Stimulated activated CD4-positive, alpha-beta T cell treated with anti-CD3 and anti-CD28 coated beads, Interleukin-12 subunit alpha, Interleukin-12 subunit beta, amount 100 ng/mL, for 4 hours (primary cell): ENCODE data around the gene FHOD3.
"Not testable (repeated sequence)": the region's sequence is repeated elsewhere in the genome, so short reads cannot be mapped to it uniquely, and the experiment has no call there.

ENCODE experiments used
- DNase-seq: peaks from one replicate; pipeline ENCODE4 v3.0.0-alpha.2; 2020

FHOD3 gene

DNA sequence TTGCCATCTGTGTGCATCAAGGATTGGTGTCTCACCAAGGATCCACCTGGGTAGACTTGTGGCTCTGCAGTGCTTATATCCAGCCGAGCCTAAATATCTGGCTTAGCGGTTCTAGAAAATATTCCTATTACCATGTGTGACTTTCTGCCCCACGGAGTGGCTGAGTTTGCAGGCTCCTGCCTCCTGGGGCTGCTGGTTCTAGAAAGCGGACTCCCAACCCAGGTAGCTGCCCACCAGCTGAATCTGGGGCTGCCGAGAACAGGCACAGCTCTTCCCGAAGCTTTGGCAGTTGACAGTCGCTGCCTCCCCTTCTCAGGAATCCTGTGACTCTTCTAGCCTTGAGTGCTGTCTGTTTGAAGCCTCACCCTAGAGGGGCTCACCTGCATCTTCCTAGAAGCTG is 426.7 kb downstream of the FHOD3 start:
- no peak for DNase-seq

DNA sequence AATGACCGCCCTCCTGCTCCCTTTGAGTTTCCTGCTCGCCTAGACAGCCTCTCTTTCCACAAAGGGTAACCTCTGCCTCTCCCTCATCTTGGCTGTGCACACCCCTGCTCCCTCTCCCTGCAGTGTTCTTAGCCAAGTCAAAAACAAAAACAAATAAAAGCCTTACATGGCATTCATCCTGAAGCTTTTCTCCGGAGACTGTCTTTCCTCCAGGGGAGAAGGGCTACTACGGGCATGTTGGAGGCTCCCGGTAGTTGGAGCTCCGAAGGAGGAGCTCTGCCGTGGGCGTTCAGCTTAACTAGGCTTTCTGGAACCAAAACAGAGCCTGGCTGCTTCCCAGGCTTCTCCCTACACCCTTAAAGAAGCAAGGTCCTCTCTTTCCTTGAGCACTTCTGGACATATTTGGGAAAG is 427.1 kb downstream of the FHOD3 start:
- DNase-seq, result no peak

- no peak for DNase-seq
Measured at GRCh38 chr18:36728345-36728744, 430.8 kb downstream of the FHOD3 start.

GRCh38 chr18:36729197-36729596 is 431.7 kb downstream of the FHOD3 start:
- DNase-seq, result no peak

DNA sequence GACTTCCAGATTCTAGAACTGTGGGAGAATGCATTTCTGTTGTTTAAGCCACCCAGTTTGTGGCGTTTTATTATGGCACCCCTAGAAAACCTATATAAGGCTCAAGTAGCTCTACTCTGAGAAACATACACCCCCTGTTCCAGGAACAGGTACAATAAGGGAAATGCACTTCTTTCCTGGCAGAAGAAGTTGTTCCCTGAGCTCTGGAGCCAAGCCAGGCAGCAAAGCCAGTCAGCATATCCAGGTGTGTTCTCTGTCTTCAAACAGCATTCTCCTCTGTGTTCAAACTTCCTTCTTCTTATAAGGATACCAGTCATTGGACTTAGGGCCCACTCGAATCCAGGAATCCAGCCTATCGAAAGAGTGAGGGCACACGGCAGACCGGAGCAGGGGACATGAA is 434.8 kb downstream of the FHOD3 start:
- no peak for DNase-seq

- no peak for DNase-seq
Measured at GRCh38 chr18:36733150-36733549, 435.6 kb downstream of the FHOD3 start.

DNA sequence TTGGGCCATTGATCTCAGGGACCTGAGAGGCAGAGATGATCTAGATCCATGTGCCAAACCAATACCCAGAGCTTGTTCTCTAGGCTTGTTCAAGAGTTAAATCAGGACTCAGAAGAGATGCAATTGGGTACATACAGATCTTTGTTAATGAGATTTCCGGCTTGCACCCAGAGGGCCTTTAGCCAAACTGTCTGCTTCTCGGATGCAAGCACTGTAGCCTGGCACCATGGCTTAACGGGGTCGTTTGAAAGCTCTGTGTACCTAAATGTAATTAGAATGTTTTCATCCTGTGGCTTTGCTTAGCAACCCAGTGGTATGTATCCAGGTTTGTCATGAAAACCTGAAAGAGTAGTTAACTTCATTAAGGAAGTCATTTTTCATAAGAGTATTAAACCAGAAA is 437.1 kb downstream of the FHOD3 start:
- no peak for DNase-seq

DNA sequence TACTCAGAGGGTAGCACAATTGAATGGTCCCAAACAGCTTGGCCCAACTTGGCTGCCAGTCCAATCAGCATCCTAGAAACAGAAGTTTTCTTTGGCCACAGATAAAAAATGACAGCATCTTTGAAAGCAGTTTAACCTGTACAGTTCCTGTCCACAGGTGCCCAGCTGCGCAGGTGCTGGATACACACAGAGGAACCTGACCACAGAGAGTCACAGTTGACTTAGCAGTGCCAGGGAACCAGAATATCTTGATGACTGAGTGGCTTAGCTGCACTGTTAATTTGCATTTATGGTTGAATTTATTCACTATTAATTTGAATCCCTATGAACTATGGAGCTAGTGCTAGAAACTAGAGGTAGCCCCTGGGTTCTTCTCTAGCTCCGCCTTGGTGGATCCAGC is 437.6 kb downstream of the FHOD3 start:
- DNase-seq, result no peak

DNA sequence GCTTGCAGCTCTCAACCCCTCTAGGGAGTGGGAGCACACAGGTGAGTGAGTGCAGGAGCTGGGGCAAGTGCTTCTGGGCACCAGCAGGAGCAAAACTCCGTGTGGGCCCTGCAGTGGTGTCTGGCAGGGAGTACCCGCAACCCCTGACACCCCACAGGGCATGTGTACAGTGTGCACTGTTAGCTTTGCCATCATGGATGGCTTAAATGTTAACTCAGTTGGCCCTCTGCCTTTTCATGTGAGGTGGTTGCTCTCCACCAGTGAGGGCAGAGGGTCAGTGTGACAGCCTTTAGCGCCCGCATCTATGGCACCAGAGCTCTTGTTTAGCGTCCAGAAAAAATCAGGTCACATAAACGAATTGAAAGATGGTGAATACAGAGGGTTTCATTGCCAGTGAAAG is 438.6 kb downstream of the FHOD3 start:
- DNase-seq, result no peak

GRCh38 chr18:36737316-36737715 is 439.8 kb downstream of the FHOD3 start:
- no peak for DNase-seq

DNA sequence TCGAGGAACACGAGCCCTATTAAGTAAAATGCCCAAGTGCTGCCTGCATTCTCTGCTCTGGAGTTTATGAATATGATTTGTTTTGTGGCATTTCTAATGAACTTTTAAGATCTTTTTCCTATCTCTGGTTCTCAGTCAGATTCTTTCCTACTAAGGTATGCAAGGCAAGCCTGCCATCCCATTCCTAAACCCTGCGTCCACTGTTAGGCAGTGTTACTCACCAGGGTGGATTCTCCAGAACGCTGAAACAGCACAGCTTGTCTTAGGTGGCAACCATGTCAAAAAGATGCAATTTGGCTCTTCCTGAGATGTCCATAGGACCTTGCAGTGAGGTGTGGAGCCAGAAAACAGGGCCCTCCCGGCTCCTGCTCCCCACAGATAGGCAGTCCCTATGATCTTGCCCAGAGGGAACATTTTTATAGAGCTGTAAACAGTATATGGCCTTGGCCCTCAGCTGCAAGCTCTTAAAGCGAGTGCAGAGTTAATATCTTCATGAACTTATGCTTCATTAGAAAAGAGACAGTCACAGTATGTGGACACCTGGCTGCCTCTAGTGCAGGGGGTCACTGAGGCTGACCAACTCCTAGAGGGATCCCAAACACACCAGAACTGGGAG is 446.9 kb downstream of the FHOD3 start:
- DNase-seq, result no peak

DNA sequence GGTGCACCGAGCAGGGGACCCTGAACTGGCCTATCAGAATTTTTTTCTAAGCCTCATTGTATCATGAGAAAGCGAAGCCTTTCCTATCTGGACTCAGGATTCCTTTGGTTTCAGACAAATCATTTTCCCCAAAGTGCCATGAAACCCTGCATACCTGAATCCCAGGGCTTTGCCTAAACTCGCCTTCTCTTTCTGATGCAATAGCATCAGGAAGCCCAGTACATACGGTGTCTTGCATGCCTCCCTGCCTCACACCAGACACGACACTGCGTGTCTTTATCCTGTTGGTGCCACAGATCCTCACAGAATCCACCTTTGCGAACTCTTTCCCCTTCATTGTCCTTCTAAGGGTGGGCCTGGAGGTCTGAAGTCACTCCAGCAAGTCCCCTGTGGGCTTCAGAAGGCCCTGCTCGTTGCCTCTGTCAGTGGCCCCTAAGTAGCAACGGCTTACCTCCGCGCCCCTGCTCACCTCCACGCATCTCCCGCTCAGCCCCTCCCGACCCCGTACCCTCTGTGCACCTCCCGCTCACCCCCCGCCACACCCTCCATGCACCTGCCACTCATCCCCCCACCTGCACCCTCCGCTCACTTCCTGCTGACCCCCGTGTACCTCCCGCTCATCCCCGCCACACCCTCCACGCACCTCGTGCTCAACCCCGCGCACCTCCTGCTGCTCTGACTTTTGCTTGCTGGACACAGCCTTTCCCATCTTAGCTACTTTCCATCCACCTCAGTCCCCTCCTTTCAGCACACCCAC is 447.9 kb downstream of the FHOD3 start:
- DNase-seq, result no peak

GRCh38 chr18:36752929-36753865 is 455.7 kb downstream of the FHOD3 start:
- DNase-seq, result no peak

GRCh38 chr18:36756242-36756641 is 458.7 kb downstream of the FHOD3 start:
- no peak for DNase-seq

- DNase-seq, result no peak
Measured at GRCh38 chr18:36757081-36757480, 459.6 kb downstream of the FHOD3 start.

- no peak for DNase-seq
Measured at GRCh38 chr18:36757991-36758390, 460.5 kb downstream of the FHOD3 start.

GRCh38 chr18:36758623-36759022 is 461.1 kb downstream of the FHOD3 start:
- no peak for DNase-seq

GRCh38 chr18:36759167-36759776 is 461.8 kb downstream of the FHOD3 start:
- no peak for DNase-seq

DNA sequence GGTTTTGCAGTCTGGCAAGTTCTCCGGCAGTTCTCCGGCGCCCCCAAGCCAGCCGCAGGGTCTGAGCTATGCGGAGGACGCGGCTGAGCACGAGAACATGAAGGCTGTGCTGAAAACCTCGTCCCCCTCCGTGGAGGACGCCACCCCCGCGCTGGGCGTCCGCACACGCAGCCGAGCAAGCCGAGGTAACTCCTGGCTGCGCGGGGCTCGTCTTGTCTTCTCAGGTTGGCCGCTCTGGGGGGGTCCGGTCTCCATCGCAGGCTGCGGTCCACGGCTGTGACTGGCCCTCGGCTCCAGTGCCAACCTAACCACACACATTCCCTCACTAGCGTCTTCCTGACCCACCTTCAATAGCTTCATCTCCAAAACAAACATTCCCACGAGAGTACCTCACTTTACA is 463.1 kb downstream of the FHOD3 start:
- DNase-seq, result no peak

DNA sequence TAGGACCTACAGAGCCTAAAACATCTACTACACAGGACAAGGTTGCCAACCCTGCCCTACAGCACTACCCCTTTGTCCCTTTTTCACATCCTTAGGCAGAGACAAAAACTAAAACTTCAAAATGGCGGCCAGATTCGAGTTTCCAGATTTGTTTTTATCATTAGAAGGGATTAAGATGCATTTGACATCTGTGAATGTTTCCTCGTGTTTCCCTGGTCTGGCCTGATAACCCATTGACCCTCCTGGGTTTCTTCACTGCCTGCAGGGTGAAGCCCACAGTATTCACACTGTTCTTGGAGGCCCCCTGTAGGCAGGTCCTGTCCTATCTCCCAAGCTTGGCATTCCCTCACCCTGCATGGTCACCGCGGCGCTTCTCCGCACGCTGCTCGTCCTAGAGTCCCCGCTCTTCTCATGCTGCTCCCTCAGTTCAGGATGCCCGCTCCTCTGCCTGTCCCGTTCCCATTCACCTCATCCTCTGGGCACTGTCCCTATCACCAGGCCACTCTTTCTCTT is 463.7 kb downstream of the FHOD3 start:
- DNase-seq, result no peak

DNA sequence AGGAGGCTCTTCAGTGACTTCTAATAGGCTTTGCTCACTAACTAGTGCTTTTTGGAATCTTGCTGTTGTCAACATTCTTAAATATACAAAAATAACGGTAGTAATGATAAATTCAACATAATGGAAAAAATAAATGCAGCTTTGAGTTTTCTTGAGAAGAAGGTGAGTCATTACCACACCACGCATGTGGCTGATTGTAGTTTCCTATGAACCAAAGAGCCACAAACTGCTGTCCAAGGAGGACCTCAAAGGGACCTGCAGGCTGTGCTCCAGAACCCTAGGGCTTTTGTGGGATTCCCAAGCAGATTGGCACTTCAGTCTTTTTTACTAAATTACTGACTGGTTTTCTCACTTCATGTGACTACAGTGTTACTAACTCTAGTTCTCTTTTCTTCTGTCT is 464.6 kb downstream of the FHOD3 start:
- DNase-seq, result no peak

- DNase-seq, result not testable (repeated sequence)
Measured at GRCh38 chr18:36762965-36763364, 465.5 kb downstream of the FHOD3 start.

- DNase-seq, result no peak
Measured at GRCh38 chr18:36766836-36767235, 469.3 kb downstream of the FHOD3 start.
